GM23338 (cell line): ENCODE measurements around the gene SNAPC2. TPM values are rescaled to one million over a fixed set of nuclear protein-coding genes. Genes with fewer than 3 reads are reported as not detected.

ENCODE experiments used
- CREB1 ChIP-seq: fragments of 250-450 bp; sonication (Bioruptor Pico); IDR thresholded peaks from 2 replicates; pipeline ENCODE4 v1.5.0; 2020; ENCODE audit warnings: low read depth, mild to moderate bottlenecking, moderate library complexity
- CTCF ChIP-seq, 2 experiments: fragments of 200-600 bp in 1 of 2; sonication (generic) in 1 of 2; conservative IDR thresholded peaks; 2 replicates each; pipeline versions ENCODE4 v1.5.1 to v1.6.1; 2016 to 2017; ENCODE audit warnings: antibody characterized with exemption in 2 of 2, low read depth in 2 of 2, mild to moderate bottlenecking in 2 of 2, moderate library complexity in 1 of 2
- ETS1 ChIP-seq: IDR thresholded peaks from 2 replicates; pipeline ENCODE4 v1.6.1; 2016; ENCODE audit warnings: antibody characterized with exemption
- NANOG ChIP-seq: IDR thresholded peaks from 2 replicates; pipeline ENCODE4 v1.6.1; 2016; ENCODE audit warnings: antibody characterized with exemption, borderline replicate concordance
- STAT1 ChIP-seq: IDR thresholded peaks from one replicate; pipeline ENCODE4 v1.6.1; 2016; ENCODE audit warnings: antibody characterized with exemption; ENCODE audit not compliant: unreplicated experiment
- ZNF114 ChIP-seq: fragments of 250-450 bp; sonication (Bioruptor Pico); IDR thresholded peaks from 2 replicates; pipeline ENCODE4 v1.5.0; 2020; ENCODE audit warnings: mild to moderate bottlenecking, moderate library complexity
- ZNF331 ChIP-seq: fragments of 250-450 bp; sonication (Bioruptor Pico); IDR thresholded peaks from 2 replicates; pipeline ENCODE4 v1.5.0; 2020; ENCODE audit warnings: low read depth, mild to moderate bottlenecking, moderate library complexity
- polyA plus RNA-seq: library from polyadenylated mRNA; unstranded; fragments of >200 nt; fragmentation: Nextera tagmentation; extraction: Ambion mirVana; gene quantifications from 2 replicates; pipeline ENCODE4 v1.2.1, GENCODE V29; 2016
- total RNA-seq: library from RNA; depleted of rRNA; stranded (reverse); fragments of >200 nt; shearing (Covaris generic); gene quantifications from 2 replicates; pipeline ENCODE4 v1.2.3, GENCODE V29; 2014; rRNA removed

SNAPC2 gene
- total and polyA plus RNA-seq, 2 experiments from 2014 or later, result 17.1 to 25.1 TPM

- TF ChIP-seq CTCF (conservative IDR thresholded peaks at IDR 0.05; ENCODE audit: low read depth in 2 of 2) (no peak), ETS1 (no peak), ZNF331 (no peak), STAT1 (no peak), CREB1 (no peak), NANOG (no peak), ZNF114 (no peak)
These were observed 51.7 kb downstream of the SNAPC2 start (continued) for GRCh38 chr19:7971553-7972520.

Other genes with a start within 250 kb of the SNAPC2 start
- not detected in 2 replicates for gene MCEMP1, start 243.2 kb upstream of the SNAPC2 start, total RNA-seq
- not detected in 2 replicates for gene MCEMP1, start 243.2 kb upstream of the SNAPC2 start, polyA plus RNA-seq
- gene TRAPPC5, start 239.5 kb upstream of the SNAPC2 start, total RNA-seq, result 78.3 and 83.8 TPM in 2 replicates
- 252 and 284 TPM in 2 replicates for gene TRAPPC5, start 239.5 kb upstream of the SNAPC2 start, polyA plus RNA-seq
- not detected in 2 replicates for gene FCER2, start 218.2 kb upstream of the SNAPC2 start, total RNA-seq
- 0.29 and 0.38 TPM in 2 replicates for gene FCER2, start 218.2 kb upstream of the SNAPC2 start, polyA plus RNA-seq
- gene CLEC4G, start 188.2 kb upstream of the SNAPC2 start, total RNA-seq, result 0.23 and 0.52 TPM in 2 replicates
- gene CLEC4G, start 188.2 kb upstream of the SNAPC2 start, polyA plus RNA-seq, result 0.65 and 0.70 TPM in 2 replicates
- gene CD209, start 172.8 kb upstream of the SNAPC2 start, total RNA-seq, result 0.35 TPM in 1 of 2 replicates, not detected in the other
- not detected in 2 replicates for gene CD209, start 172.8 kb upstream of the SNAPC2 start, polyA plus RNA-seq
- gene CLEC4M, start 157.1 kb upstream of the SNAPC2 start, total RNA-seq, result not detected in 2 replicates
- gene CLEC4M, start 157.1 kb upstream of the SNAPC2 start, polyA plus RNA-seq, result not detected in 2 replicates
- 14.0 and 16.2 TPM in 2 replicates for gene EVI5L, start 90.1 kb upstream of the SNAPC2 start, total RNA-seq
- gene EVI5L, start 90.1 kb upstream of the SNAPC2 start, polyA plus RNA-seq, result 4.3 and 4.5 TPM in 2 replicates
- gene PRR36, start 45.9 kb upstream of the SNAPC2 start, total RNA-seq, result 12.1 and 17.6 TPM in 2 replicates
- 17.9 and 22.3 TPM in 2 replicates for gene PRR36, start 45.9 kb upstream of the SNAPC2 start, polyA plus RNA-seq
- 4.5 and 4.8 TPM in 2 replicates for gene LRRC8E, start 31.8 kb upstream of the SNAPC2 start, total RNA-seq
- 0.29 and 1.3 TPM in 2 replicates for gene LRRC8E, start 31.8 kb upstream of the SNAPC2 start, polyA plus RNA-seq
- gene MAP2K7, start 16.5 kb upstream of the SNAPC2 start, total RNA-seq, result 22.6 and 23.2 TPM in 2 replicates
- gene MAP2K7, start 16.5 kb upstream of the SNAPC2 start, polyA plus RNA-seq, result 11.3 and 12.2 TPM in 2 replicates
- 1.7 and 5.6 TPM in 2 replicates for gene TGFBR3L, start 5.5 kb upstream of the SNAPC2 start, total RNA-seq
- 6.2 and 7.0 TPM in 2 replicates for gene TGFBR3L, start 5.5 kb upstream of the SNAPC2 start, polyA plus RNA-seq
- gene CTXN1, start 5.8 kb downstream of the SNAPC2 start, total RNA-seq, result 52.4 and 53.1 TPM in 2 replicates
- 22.3 and 22.5 TPM in 2 replicates for gene CTXN1, start 5.8 kb downstream of the SNAPC2 start, polyA plus RNA-seq
- 121 and 125 TPM in 2 replicates for gene TIMM44, start 23.3 kb downstream of the SNAPC2 start, total RNA-seq
- gene TIMM44, start 23.3 kb downstream of the SNAPC2 start, polyA plus RNA-seq, result 128 and 131 TPM in 2 replicates
- 118 and 143 TPM in 2 replicates for gene ELAVL1, start 85.3 kb downstream of the SNAPC2 start, total RNA-seq
- gene ELAVL1, start 85.3 kb downstream of the SNAPC2 start, polyA plus RNA-seq, result 74.1 and 81.6 TPM in 2 replicates
- 0.52 TPM in 1 of 2 replicates, not detected in the other for gene CCL25, start 132.4 kb downstream of the SNAPC2 start, total RNA-seq
- 0.73 and 0.97 TPM in 2 replicates for gene CCL25, start 132.4 kb downstream of the SNAPC2 start, polyA plus RNA-seq
- 34.7 and 54.5 TPM in 2 replicates for gene FBN3, start 229.3 kb downstream of the SNAPC2 start, total RNA-seq
- 7.7 and 8.5 TPM in 2 replicates for gene FBN3, start 229.3 kb downstream of the SNAPC2 start, polyA plus RNA-seq